GM21360 (cell line): ENCODE measurements around the gene PRH1.

Experiments used
- ATAC-seq: cut with Tn5 transposase; IDR thresholded peaks from one replicate; pipeline ENCODE4 v1.9.1; 2021; ENCODE audit warnings: mild to moderate bottlenecking, moderate library complexity; ENCODE audit not compliant: unreplicated experiment

The PRH1 gene

DNA sequence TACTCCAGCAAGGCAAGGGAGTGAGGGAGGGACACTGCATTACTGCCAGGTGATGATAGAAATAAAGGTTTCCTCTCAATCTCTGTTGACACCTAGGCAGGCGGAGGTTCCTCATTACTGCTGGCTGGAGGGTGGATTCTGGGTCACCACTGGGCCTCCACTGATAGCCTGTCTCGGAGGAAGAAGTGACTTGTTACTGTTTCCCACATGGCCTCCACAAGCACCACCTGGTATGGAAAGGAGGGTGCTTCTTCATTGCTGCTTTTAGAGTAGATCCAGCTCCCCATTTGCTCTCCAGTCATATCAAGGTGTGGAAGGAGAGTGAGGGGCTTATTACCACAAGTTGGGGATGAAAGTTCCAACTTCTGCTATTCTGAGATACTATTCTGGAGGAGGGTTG lies 41.2 kb downstream of the PRH1 start:
- ATAC-seq = no peak

DNA sequence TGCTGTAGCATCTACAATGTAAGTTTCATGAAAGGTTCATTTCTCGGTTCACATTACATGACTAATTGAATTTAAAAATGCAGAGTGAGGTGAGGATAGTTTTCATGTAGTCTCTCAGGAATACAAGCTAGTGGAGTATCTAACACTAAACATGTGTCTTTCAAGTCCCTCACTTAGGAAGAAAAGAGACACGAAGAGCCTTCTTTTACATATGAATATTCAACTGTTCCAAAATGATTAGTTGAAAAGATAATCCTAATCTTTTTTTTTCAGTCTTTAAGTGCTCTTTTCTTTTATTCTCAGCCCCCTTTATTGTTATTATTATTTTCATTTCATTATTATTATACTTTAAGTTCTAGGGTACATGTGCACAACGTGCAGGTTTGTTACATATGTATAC lies 45.6 kb downstream of the PRH1 start:
- no peak for ATAC-seq
